AG09319 (cell line): ENCODE results near the gene COL6A3.
"Not testable (repeated sequence)": the region's sequence is repeated elsewhere in the genome, so short reads cannot be mapped to it uniquely, and the experiment has no call there.

Experiments
- DNase-seq: peaks from one replicate; pipeline ENCODE4 v3.0.0-alpha.2; 2010; ENCODE audit warnings: low read depth; ENCODE audit errors: extremely low read depth
- TF ChIP-seq, protein P1 (sequence below): IDR thresholded peaks from 2 replicates; pipeline ENCODE4 v1.5.1; 2011; ENCODE audit warnings: low read depth, mild to moderate bottlenecking, inconsistent platforms, low read length, moderate library complexity

The COL6A3 gene

DNA sequence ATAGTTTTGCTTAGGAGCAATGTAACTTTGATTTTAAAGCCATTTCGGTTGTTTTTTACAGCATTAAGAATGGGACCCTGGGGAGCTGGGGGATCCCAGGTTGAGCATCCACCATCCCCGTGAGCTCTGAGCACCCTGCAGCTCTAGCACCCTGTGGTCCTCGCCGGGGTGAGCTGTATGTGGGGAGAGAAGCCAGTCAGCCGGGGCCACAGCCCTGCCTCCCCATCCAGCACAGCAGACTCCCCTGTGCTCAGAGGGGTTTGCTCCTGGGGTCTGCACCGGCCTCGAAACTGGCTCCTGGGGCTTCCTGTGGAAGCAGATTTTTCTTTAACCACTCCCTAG, 1.3 kb downstream of the COL6A3 start:
- no peak for DNase-seq
- TF ChIP-seq, protein P1, sequence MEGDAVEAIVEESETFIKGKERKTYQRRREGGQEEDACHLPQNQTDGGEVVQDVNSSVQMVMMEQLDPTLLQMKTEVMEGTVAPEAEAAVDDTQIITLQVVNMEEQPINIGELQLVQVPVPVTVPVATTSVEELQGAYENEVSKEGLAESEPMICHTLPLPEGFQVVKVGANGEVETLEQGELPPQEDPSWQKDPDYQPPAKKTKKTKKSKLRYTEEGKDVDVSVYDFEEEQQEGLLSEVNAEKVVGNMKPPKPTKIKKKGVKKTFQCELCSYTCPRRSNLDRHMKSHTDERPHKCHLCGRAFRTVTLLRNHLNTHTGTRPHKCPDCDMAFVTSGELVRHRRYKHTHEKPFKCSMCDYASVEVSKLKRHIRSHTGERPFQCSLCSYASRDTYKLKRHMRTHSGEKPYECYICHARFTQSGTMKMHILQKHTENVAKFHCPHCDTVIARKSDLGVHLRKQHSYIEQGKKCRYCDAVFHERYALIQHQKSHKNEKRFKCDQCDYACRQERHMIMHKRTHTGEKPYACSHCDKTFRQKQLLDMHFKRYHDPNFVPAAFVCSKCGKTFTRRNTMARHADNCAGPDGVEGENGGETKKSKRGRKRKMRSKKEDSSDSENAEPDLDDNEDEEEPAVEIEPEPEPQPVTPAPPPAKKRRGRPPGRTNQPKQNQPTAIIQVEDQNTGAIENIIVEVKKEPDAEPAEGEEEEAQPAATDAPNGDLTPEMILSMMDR: no peak

DNA sequence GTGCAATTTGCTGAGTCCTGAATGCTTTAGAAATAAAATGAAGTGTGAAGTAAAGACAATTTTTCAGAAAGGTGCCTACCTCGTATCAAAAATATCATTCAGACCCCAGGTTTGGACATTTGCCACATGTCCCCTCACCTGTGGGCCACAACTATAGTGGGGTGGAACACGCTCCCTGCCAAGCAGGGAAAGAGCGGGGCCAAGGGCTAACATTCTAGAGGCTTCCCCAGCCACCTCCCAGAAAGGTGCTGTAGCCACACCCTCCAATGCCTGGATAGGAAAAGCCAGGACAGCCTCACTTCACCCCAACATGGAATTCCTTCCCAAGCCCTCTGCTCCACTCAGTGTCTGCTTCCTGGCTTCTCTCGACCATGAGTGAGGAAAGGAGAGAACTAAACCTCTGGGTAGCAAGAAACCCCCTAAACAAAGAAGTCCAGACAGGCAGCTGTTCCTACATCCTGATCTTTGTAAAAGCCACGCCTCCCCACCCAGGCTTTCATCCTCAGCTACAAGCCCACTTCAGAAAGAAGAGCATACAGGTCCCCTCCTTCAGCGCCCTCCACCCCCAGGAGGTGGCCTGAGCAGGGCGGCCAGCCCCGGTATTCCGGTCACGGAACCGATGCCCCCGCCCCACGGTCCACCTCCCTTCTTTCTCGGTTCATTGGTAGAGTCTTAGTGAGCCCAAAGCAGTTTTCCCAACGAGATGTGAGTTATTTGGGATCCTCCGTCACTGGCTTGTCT, 2.1 kb downstream of the COL6A3 start:
- no peak for DNase-seq

DNA sequence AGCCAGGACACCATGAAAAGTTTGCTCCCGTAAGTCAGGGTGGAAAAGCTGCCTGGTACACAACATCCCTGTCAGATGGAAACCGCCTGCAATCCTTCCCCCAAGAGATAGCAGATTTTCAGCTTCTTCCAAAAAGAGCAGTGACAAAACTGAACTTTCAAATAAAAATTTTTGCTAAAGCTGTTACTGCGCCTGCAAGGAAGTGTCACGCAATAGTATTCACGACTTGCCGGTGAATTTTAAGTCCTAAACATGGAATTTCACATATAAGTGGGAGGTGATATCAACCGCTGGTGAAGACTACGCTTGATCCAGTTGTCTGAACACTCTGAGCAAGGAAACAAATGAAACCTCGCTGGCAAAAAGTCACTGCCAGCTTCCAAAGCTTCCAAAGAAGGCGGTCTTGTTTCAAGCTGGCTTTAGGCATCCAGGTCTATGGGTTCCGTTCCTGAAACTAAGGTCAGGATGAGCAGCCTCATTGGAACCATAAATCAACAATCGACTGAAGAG, 2.8 kb downstream of the COL6A3 start:
- DNase-seq: no peak
- TF ChIP-seq, protein P1: no peak

More for the DNA sequence above, 2.1 kb downstream of the COL6A3 start:
- TF ChIP-seq, protein P1: no peak; the same call in 1 of the 2 replicates

DNA sequence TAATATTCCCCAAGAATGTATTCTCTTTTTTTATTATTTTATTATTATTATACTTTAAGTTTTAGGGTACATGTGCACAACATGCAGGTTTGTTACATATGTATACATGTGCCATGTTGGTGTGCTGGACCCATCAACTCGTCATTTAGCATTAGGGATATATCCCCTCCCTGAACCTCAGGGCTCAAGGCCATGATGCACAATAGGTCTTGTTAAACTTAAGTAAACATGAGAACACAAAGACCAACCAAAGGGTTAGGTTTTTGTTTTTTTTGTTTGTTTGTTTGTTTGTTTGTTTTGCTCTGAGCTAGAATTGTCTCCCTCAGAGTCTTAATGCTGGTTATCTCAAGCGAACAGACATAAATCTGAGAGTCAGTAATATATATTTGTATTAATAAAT, 4.7 kb downstream of the COL6A3 start:
- DNase-seq: not testable (repeated sequence)

DNA sequence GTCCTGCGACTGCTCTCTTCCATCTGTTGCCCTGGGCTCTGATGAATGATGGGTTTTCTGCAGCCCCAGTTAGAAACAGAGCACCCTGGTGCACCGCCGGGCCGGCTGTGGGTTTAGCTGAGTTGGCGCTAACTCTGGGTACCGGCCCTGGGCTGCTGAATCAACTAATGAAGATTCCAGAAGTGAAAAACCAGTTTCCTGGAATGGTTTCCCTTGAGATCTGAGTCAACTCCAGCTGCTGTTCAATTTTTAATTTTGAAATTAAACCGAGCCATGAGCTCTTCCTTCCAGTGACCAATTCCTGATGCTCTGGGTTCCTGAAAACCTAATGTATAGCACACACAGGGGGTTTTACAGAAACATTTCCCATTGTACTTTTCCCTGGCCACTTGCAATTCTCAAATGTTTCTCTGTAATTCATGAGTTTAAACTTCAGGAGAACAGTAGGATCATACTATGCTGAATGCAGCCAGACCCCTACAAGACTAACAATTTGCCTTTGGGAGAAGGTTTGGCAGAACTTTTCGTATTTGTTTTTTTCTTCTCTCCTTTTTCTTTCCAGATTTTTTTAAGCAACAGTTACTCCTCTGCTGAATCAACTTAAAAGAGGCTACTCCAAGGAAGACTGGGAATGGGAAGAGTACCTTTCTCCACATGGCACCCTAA, 5.5 kb downstream of the COL6A3 start:
- DNase-seq: no peak
- TF ChIP-seq, protein P1: no peak

DNA sequence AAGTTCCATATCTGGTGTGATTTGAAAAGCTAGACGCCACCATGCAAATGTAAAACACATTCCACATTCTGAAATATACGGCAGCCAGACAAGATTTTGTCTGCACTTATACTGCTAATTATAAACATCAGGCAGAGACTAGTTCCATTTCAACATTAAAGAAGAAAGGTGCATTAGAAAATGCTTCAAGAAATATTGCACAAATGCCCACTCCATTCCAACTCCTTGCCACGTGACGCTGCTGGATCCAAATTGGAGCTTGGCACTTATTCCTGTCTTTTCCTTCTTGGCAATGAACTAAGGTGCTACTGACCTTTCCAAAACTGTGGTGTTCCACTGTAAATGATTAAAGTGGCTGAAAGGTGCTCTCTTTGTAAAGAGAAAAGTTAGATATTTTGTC, 6.3 kb downstream of the COL6A3 start:
- TF ChIP-seq, protein P1: no peak
- no peak for DNase-seq

DNA sequence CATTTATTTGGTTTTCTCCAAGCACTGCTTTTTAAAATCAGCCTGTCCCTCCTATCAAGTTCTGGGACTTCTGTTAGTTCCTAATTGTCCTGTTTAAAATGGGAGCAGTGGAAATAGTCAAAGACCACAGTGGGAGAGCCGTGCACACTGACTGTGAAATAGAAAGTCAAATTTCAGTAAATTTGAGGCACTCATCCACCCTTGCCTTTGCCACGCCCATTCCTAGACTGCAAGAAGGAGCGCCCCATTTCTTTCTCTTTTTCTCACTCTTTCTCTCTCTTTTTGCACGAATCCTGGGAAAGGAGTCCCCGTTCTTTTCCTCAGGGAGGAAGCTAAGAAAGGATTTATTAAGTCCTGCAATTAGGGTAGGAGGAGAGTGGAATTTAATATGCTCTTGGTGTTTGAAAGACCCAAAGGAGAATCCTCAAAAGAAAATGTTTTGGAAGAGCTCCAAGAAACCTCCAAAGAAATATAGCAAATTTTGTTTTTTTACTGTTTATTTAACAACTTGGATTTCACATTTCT, 7.5 kb downstream of the COL6A3 start:
- no peak for DNase-seq
- TF ChIP-seq, protein P1: no peak
